Neural progenitor cell (in vitro differentiated cells): Measurements from ENCODE around the gene NEURL1B. TPM values are rescaled to one million over a fixed set of nuclear protein-coding genes. Genes with fewer than 3 reads are reported as not detected.
"Not testable (repeated sequence)": the region's sequence is repeated elsewhere in the genome, so short reads cannot be mapped to it uniquely, and the experiment has no call there.

Experiments
- DNase-seq: peaks from one replicate; pipeline ENCODE4 v3.0.0-alpha.2; 2016; ENCODE audit warnings: low spot score
- H2AFZ ChIP-seq: fragments of 200-600 bp; sonication (generic); replicated peaks from 2 replicates; pipeline ENCODE4 v1.6.1; 2016; ENCODE audit warnings: antibody characterized with exemption
- H3F3A ChIP-seq: fragments of 200-600 bp; sonication (generic); 2 replicates; pipeline ENCODE4 v1.6.1; 2016; ENCODE audit warnings: antibody characterized with exemption, low read depth
- H3K27ac ChIP-seq: fragments of 200-600 bp; sonication (generic); 2 replicates; pipeline ENCODE4 v1.5.1; 2016; ENCODE audit warnings: mild to moderate bottlenecking
- H3K27me3 ChIP-seq: fragments of 200-600 bp; sonication (generic); 2 replicates; pipeline ENCODE4 v1.6.1; 2016; ENCODE audit warnings: mild to moderate bottlenecking, moderate library complexity
- H3K36me3 ChIP-seq: fragments of 200-600 bp; sonication (generic); 2 replicates; pipeline ENCODE4 v1.5.1; 2016
- H3K4me1 ChIP-seq: fragments of 200-600 bp; sonication (generic); 2 replicates; pipeline ENCODE4 v1.6.1; 2016; ENCODE audit warnings: mixed run types
- H3K4me2 ChIP-seq: fragments of 200-600 bp; sonication (generic); 2 replicates; pipeline ENCODE4 v1.6.1; 2016
- H3K4me3 ChIP-seq: fragments of 200-600 bp; sonication (generic); 2 replicates; pipeline ENCODE4 v1.5.1; 2016
- H3K79me2 ChIP-seq: fragments of 200-600 bp; sonication (generic); 2 replicates; pipeline ENCODE4 v1.6.1; 2016; ENCODE audit warnings: low read depth
- H3K9ac ChIP-seq: fragments of 200-600 bp; sonication (generic); 2 replicates; pipeline ENCODE4 v1.6.1; 2016
- H3K9me3 ChIP-seq: fragments of 200-600 bp; sonication (generic); 2 replicates; pipeline ENCODE4 v1.5.1; 2016; ENCODE audit warnings: low read depth
- H4K20me1 ChIP-seq: fragments of 200-600 bp; sonication (generic); 2 replicates; pipeline ENCODE4 v1.6.1; 2016; ENCODE audit warnings: low read depth
- H3K27ac Mint-ChIP-seq: 3 replicates; pipeline ENCODE4 v1.8.0; 2021; ENCODE audit warnings: mixed read lengths
- H3K27me3 Mint-ChIP-seq: 2 replicates; pipeline ENCODE4 v1.8.0; 2022; ENCODE audit warnings: low read depth, mild to moderate bottlenecking, inconsistent platforms, moderate library complexity, mixed read lengths; ENCODE audit not compliant: insufficient read depth
- H3K36me3 Mint-ChIP-seq: 3 replicates; pipeline ENCODE4 v1.8.0; 2021; ENCODE audit warnings: mixed read lengths
- H3K4me1 Mint-ChIP-seq: 3 replicates; pipeline ENCODE4 v1.8.0; 2021; ENCODE audit warnings: mixed read lengths
- H3K4me3 Mint-ChIP-seq: 3 replicates; pipeline ENCODE4 v1.8.0; 2021; ENCODE audit warnings: mild to moderate bottlenecking, moderate library complexity, mixed read lengths
- H3K9me3 Mint-ChIP-seq: 3 replicates; pipeline ENCODE4 v1.8.0; 2020; ENCODE audit warnings: mixed read lengths
- CTCF ChIP-seq: fragments of 200-600 bp; sonication (generic); IDR thresholded peaks from 2 replicates; pipeline ENCODE4 v1.5.1; 2017; ENCODE audit warnings: antibody characterized with exemption, mild to moderate bottlenecking
- EZH2 ChIP-seq: fragments of 200-600 bp; sonication (generic); IDR thresholded peaks from 2 replicates; pipeline ENCODE4 v1.6.1; 2017; ENCODE audit warnings: antibody characterized with exemption, mild to moderate bottlenecking, moderate library complexity
- EZH2phosphoT487 ChIP-seq: fragments of 200-600 bp; sonication (generic); IDR thresholded peaks from 2 replicates; pipeline ENCODE4 v1.6.1; 2017; ENCODE audit warnings: antibody characterized with exemption
- total RNA-seq: library from RNA; depleted of rRNA; stranded (reverse); fragments of >200 nt; gene quantifications from 2 replicates; pipeline ENCODE4 v1.2.3, GENCODE V29; 2015; ENCODE audit warnings: low replicate concordance

NEURL1B gene
- total RNA-seq, 1 donor from 2014 or later, result 12.1 TPM

GRCh38 chr5:172600571-172600970 is 40.5 kb upstream of the NEURL1B start:
- Histone ChIP-seq H3K27ac (no peak overlapping the region), H3F3A (peaks cover 7% of the 10 kb centered on the region), H3K4me3 (no peak overlapping the region), H3K36me3 (no peaks in the 10 kb centered on the region), H3K9me3 (no peaks in the 10 kb centered on the region), H2AFZ (no peak overlapping the region), H3K9ac (no peak overlapping the region), H4K20me1 (no peaks in the 10 kb centered on the region), H3K27me3 (no peaks in the 10 kb centered on the region), H3K79me2 (no peaks in the 10 kb centered on the region), H3K4me1 (peaks cover 27% of the 10 kb centered on the region), H3K4me2 (no peak overlapping the region)
- DNase-seq, result no peak
- TF ChIP-seq EZH2phosphoT487, result no peak
- TF ChIP-seq CTCF, result no peak
- TF ChIP-seq EZH2, result no peak
- Mint-ChIP-seq H3K4me3 (no peak overlapping the region), H3K9me3 (peaks cover 3% of the 10 kb centered on the region), H3K27me3 (peaks cover 15% of the 10 kb centered on the region), H3K36me3 (no peaks in the 10 kb centered on the region), H3K27ac (no peak overlapping the region), H3K4me1 (peaks cover 34% of the 10 kb centered on the region)

DNA sequence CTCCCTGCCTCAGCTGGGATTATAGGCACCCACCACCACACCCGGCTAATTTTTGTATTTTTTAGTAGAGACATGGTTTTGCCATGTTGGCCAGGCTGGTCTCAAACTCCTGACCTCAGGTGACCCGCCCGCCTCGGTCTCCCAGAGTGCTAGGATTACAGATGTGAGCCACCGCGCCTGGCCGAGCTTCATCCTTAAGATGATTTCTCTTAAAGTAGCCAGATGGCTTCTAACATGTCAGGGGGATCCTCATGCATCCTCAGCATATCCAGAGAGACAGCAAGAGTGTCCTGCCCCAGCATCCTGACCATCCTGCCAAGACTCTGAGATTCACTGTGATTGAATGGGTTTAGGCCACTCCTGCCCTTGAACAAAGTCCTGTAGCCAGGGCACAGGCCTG is 39.5 kb upstream of the NEURL1B start:
- not testable (repeated sequence) for H3K4me2 ChIP-seq, DNase-seq, H3K27ac Mint-ChIP-seq, H3F3A ChIP-seq, H3K9me3 ChIP-seq, H3K4me3 Mint-ChIP-seq, H3K27ac ChIP-seq, H3K27me3 ChIP-seq, H3K36me3 Mint-ChIP-seq, H3K36me3 ChIP-seq, H3K79me2 ChIP-seq, H3K4me3 ChIP-seq, H3K9me3 Mint-ChIP-seq, H3K9ac ChIP-seq, H2AFZ ChIP-seq, H4K20me1 ChIP-seq
- peaks cover 32% of the 10 kb centered on the region for H3K4me1 ChIP-seq
- Mint-ChIP-seq H3K27me3 (peaks cover 14% of the 10 kb centered on the region), H3K4me1 (peaks cover 41% of the 10 kb centered on the region)

GRCh38 chr5:172602783-172603231 is 38.3 kb upstream of the NEURL1B start:
- Mint-ChIP-seq H3K4me3 (no peak overlapping the region), H3K27ac (peak overlapping the region; percentile 73), H3K9me3 (peaks cover 7% of the 10 kb centered on the region), H3K4me1 (peaks cover 36% of the 10 kb centered on the region), H3K36me3 (peaks cover 1% of the 10 kb centered on the region), H3K27me3 (peaks cover 11% of the 10 kb centered on the region)
- H3K4me1 ChIP-seq, result peaks cover 34% of the 10 kb centered on the region
- no peaks in the 10 kb centered on the region for H4K20me1 ChIP-seq
- no peaks in the 10 kb centered on the region for H3K79me2 ChIP-seq
- no peaks in the 10 kb centered on the region for H3K27me3 ChIP-seq
- no peak overlapping the region for H3K27ac ChIP-seq
- H2AFZ ChIP-seq, result peak overlapping the region; percentile 99
- peaks cover 7% of the 10 kb centered on the region for H3F3A ChIP-seq
- no peak for TF ChIP-seq EZH2phosphoT487
- no peak for TF ChIP-seq CTCF
- TF ChIP-seq EZH2, result no peak
- peak overlapping the region; percentile 48 for H3K4me2 ChIP-seq
- DNase-seq, result no peak
- H3K9ac ChIP-seq, result no peak overlapping the region
- H3K9me3 ChIP-seq, result no peaks in the 10 kb centered on the region
- no peak overlapping the region for H3K4me3 ChIP-seq
- no peaks in the 10 kb centered on the region for H3K36me3 ChIP-seq

- no peak overlapping the region for H3K9ac ChIP-seq
- TF ChIP-seq EZH2phosphoT487 (no peak), CTCF (no peak), EZH2 (no peak)
- H3K27me3 Mint-ChIP-seq, result peaks cover 11% of the 10 kb centered on the region
- H3K79me2 ChIP-seq, result no peaks in the 10 kb centered on the region
- no peak overlapping the region for H3K4me3 ChIP-seq
- peaks cover 30% of the 10 kb centered on the region for H3K4me1 ChIP-seq
- H4K20me1 ChIP-seq, result no peaks in the 10 kb centered on the region
- H3F3A ChIP-seq, result peaks cover 7% of the 10 kb centered on the region
- H3K36me3 Mint-ChIP-seq, result peaks cover 1% of the 10 kb centered on the region
- no peak overlapping the region for H3K4me3 Mint-ChIP-seq
- peak overlapping the region; percentile 99 for H2AFZ ChIP-seq
- peaks cover 7% of the 10 kb centered on the region for H3K9me3 Mint-ChIP-seq
- H3K27ac Mint-ChIP-seq, result peak overlapping the region; percentile 73
- no peak overlapping the region for H3K27ac ChIP-seq
- H3K4me2 ChIP-seq, result peak overlapping the region; percentile 48
- no peaks in the 10 kb centered on the region for H3K9me3 ChIP-seq
- no peaks in the 10 kb centered on the region for H3K27me3 ChIP-seq
- peaks cover 31% of the 10 kb centered on the region for H3K4me1 Mint-ChIP-seq
- DNase-seq, result peak; percentile 52
- no peaks in the 10 kb centered on the region for H3K36me3 ChIP-seq
Observed at GRCh38 chr5:172603251-172603806, 37.7 kb upstream of the NEURL1B start.
